Thoracic aorta (tissue), 2 donors: ENCODE results near the gene SPSB4. TPM values are rescaled to one million over a fixed set of nuclear protein-coding genes. Genes with fewer than 3 reads are reported as not detected.

Source experiments
- ATAC-seq: fragments of 150-250 bp; one replicate; pipeline ENCODE4 v1.8.0; 2017; ENCODE audit warnings: low read depth; ENCODE audit not compliant: insufficient number of reproducible peaks, low FRiP score
- DNase-seq: peaks from one replicate; pipeline ENCODE4 v3.0.0-alpha.2; 2020; ENCODE audit warnings: low spot score
- H3K27ac ChIP-seq, 2 donors: fragments of 200-600 bp; sonication (generic); 1 replicate in 1 of 2; 2 replicates in 1 of 2; pipeline ENCODE4 v1.5.1; 2016; ENCODE audit warnings: mild to moderate bottlenecking in 2 of 2, moderate library complexity in 2 of 2
- H3K27me3 ChIP-seq: fragments of 200-600 bp; sonication (generic); replicated peaks from 2 replicates; pipeline ENCODE4 v1.6.0; 2016; ENCODE audit warnings: mild to moderate bottlenecking; ENCODE audit not compliant: insufficient read depth
- H3K36me3 ChIP-seq: fragments of 200-600 bp; sonication (generic); one replicate; pipeline ENCODE4 v1.5.1; 2016
- H3K4me1 ChIP-seq, 2 donors: fragments of 200-600 bp; sonication (generic); 1 replicate in 1 of 2; 2 replicates in 1 of 2; pipeline versions ENCODE4 v1.5.1 to v1.6.0; 2016; ENCODE audit warnings: low read depth in 2 of 2, mild to moderate bottlenecking in 1 of 2; ENCODE audit not compliant: control insufficient read depth in 1 of 2
- H3K4me3 ChIP-seq: fragments of 200-600 bp; sonication (generic); 2 replicates; pipeline ENCODE4 v1.5.1; 2016; ENCODE audit warnings: mild to moderate bottlenecking
- H3K9me3 ChIP-seq: fragments of 200-600 bp; sonication (generic); 2 replicates; pipeline ENCODE4 v1.5.1; 2016
- total RNA-seq, 2 donors: library from RNA; depleted of rRNA; stranded (reverse); fragments of >200 nt; gene quantifications; one replicate each; pipeline versions ENCODE4 v1.1.0 to v1.2.3, GENCODE V29; 2016
- TF ChIP-seq, protein P1 (sequence below): fragments of 200-600 bp; sonication (generic); IDR thresholded peaks from one replicate; pipeline ENCODE4 v1.5.1; 2019; ENCODE audit warnings: antibody characterized with exemption

Gene SPSB4
- total RNA-seq, 2 donors from 2014 or later, result 0.41 to 1.1 TPM

- ATAC-seq, result no peak
- TF ChIP-seq, protein P1, sequence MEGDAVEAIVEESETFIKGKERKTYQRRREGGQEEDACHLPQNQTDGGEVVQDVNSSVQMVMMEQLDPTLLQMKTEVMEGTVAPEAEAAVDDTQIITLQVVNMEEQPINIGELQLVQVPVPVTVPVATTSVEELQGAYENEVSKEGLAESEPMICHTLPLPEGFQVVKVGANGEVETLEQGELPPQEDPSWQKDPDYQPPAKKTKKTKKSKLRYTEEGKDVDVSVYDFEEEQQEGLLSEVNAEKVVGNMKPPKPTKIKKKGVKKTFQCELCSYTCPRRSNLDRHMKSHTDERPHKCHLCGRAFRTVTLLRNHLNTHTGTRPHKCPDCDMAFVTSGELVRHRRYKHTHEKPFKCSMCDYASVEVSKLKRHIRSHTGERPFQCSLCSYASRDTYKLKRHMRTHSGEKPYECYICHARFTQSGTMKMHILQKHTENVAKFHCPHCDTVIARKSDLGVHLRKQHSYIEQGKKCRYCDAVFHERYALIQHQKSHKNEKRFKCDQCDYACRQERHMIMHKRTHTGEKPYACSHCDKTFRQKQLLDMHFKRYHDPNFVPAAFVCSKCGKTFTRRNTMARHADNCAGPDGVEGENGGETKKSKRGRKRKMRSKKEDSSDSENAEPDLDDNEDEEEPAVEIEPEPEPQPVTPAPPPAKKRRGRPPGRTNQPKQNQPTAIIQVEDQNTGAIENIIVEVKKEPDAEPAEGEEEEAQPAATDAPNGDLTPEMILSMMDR, result no peak
- Histone ChIP-seq H3K27ac (no peak overlapping the region), H3K4me3 (no peak overlapping the region), H3K4me1 (no peaks in the 10 kb centered on the region), H3K36me3 (no peaks in the 10 kb centered on the region), H3K27me3 (no peaks in the 10 kb centered on the region), H3K9me3 (no peaks in the 10 kb centered on the region)
- no peak for DNase-seq
Observed at GRCh38 chr3:141021261-141021660, 29.9 kb upstream of the SPSB4 start.

DNA sequence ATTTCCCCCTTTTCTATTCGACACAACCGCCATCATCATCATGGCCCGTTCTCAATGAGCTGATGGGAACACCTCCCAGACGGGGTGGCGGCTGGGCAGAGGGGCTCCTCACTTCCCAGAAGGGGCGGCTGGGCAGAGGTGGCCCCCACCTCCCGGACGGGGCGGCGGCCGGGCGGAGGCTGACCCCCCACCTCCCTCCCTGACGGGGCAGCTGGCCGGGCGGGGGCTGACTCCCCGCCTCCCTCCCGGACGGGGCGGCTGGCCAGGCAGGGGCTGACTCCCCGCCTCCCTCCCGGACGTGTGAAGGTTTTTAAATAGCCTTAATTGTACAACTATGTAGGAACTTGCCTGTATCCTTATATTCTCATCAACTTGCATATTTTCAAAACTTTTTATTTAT, 20.9 kb upstream of the SPSB4 start:
- H3K36me3 ChIP-seq, result no peaks in the 10 kb centered on the region
- TF ChIP-seq, protein P1, result no peak
- no peaks in the 10 kb centered on the region for H3K4me1 ChIP-seq
- H3K27me3 ChIP-seq, result no peaks in the 10 kb centered on the region
- DNase-seq, result no peak
- H3K4me3 ChIP-seq, result no peak overlapping the region
- no peaks in the 10 kb centered on the region for H3K9me3 ChIP-seq
- H3K27ac ChIP-seq, result no peak overlapping the region
- no peak for ATAC-seq

GRCh38 chr3:141039589-141039988, 11.6 kb upstream of the SPSB4 start:
- DNase-seq (no peak), ATAC-seq (no peak)
- H3K4me3 ChIP-seq, result no peak overlapping the region
- no peaks in the 10 kb centered on the region for H3K4me1 ChIP-seq
- H3K27ac ChIP-seq, result no peak overlapping the region
- TF ChIP-seq, protein P1, result no peak
- no peaks in the 10 kb centered on the region for H3K9me3 ChIP-seq
- H3K27me3 ChIP-seq, result no peaks in the 10 kb centered on the region
- H3K36me3 ChIP-seq, result no peaks in the 10 kb centered on the region

DNA sequence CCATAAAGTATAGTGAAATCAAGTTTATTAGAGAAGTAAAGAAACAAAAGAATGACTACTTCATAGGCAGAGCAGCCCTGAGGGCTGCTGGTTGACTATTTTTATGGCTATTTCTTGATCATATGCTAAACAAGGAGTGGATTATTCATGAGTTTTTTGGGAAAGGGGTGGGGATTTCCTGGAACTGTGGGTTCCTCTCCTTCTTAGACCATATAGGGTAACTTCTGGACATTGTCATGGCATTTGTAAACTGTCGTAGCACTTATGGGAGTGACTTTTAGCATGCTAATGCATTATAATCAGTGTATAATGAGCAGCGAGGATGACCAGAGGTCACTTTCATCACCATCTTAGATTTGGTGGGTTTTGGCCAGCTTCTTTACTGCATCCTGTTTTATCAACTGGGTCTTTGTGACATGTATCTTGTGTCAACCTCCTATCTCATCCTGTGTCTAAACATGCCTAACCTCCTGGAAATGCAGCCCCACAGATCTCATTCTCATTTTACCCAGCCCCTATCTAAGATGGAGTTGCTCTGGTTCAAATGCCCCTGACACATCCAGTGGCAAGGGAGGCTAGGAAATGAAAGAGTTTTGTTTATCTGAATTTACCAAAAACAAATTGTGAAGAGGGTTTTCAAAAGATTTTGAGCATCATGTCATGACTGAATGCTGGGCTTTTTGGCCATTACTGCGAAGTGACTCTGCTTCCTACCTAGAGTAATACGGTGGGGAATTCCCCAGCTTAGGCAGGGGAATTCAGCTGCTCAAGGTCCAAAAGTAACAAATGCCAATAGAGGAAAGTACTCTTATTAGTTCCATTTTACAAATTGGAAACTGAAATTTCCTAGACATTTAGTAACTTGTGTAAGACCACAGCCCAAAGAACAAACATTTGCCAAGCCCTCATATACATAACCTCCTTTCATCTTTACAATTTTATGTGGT, 6.2 kb upstream of the SPSB4 start:
- ATAC-seq, result no peak
- Histone ChIP-seq H3K9me3 (no peaks in the 10 kb centered on the region), H3K4me1 (no peaks in the 10 kb centered on the region), H3K27me3 (no peaks in the 10 kb centered on the region), H3K4me3 (no peak overlapping the region), H3K36me3 (no peaks in the 10 kb centered on the region), H3K27ac (no peak overlapping the region)
- DNase-seq, result no peak
- TF ChIP-seq, protein P1, result no peak

GRCh38 chr3:141045849-141046248, 5.3 kb upstream of the SPSB4 start:
- Histone ChIP-seq H3K27ac (no peak overlapping the region), H3K36me3 (no peaks in the 10 kb centered on the region), H3K9me3 (no peaks in the 10 kb centered on the region), H3K4me1 (peaks cover 0 to 5% of the 10 kb centered on the region in 2 donors), H3K27me3 (no peaks in the 10 kb centered on the region), H3K4me3 (no peak overlapping the region)
- no peak for ATAC-seq
- DNase-seq, result no peak
- TF ChIP-seq, protein P1, result no peak
